ENCODE data around the gene FOXA2. TPM values are rescaled to one million over a fixed set of nuclear protein-coding genes. Genes with fewer than 3 reads are reported as not detected.

Gene FOXA2
- total RNA-seq = under 1 TPM in 1 of 2 donors, not detected in 1; 0.49 TPM

DNA sequence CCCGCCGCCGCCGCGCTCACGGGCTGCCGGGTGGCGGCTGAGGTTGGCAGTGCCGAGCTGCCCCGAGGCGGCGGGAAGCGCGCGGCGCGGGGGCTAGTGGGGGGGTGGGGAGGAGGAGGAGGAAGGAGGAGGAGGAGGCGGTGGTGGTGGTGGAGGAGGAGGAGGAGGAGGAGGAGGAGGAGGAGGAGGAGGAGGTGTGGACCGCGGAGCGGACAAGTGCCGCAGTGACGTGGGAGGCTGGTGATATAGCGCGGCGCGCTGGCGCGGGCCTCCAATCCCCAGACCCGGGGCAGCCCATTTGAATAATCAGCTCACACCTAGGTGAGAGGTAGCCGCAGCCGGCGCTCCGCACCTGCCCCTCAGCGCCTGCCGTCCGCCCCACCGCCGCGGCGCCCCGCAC is at the start of gene FOXA2:
TSS of gene FOXA2 (minus strand) at position 51 of the 400 bp plus-strand sequence. CDS start 294 bp downstream, outside the sequence.
- Histone ChIP-seq H3K4me1 (ENCODE audit: control insufficient read depth in 1 of 2, low read depth in 2 of 2) (peaks cover 10 to 32% of the 10 kb centered on the region in 2 donors), H3K36me3 (no peaks in the 10 kb centered on the region), H3K27ac (no peak within 1 kb of the TSS), H3K4me3 (peak within 1 kb of the TSS; percentile 57), H3K9me3 (no peaks in the 10 kb centered on the region), H3K27me3 (replicated peaks; ENCODE audit: insufficient read depth) (peaks cover 4% of the 10 kb centered on the region)
- TF ChIP-seq, protein P1, sequence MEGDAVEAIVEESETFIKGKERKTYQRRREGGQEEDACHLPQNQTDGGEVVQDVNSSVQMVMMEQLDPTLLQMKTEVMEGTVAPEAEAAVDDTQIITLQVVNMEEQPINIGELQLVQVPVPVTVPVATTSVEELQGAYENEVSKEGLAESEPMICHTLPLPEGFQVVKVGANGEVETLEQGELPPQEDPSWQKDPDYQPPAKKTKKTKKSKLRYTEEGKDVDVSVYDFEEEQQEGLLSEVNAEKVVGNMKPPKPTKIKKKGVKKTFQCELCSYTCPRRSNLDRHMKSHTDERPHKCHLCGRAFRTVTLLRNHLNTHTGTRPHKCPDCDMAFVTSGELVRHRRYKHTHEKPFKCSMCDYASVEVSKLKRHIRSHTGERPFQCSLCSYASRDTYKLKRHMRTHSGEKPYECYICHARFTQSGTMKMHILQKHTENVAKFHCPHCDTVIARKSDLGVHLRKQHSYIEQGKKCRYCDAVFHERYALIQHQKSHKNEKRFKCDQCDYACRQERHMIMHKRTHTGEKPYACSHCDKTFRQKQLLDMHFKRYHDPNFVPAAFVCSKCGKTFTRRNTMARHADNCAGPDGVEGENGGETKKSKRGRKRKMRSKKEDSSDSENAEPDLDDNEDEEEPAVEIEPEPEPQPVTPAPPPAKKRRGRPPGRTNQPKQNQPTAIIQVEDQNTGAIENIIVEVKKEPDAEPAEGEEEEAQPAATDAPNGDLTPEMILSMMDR (IDR thresholded peaks at IDR 0.05) = no peak
- DNase-seq (ENCODE audit: low spot score) (no peak), ATAC-seq (ENCODE audit: insufficient number of reproducible peaks, low FRiP score, low read depth) (no peak)

DNA sequence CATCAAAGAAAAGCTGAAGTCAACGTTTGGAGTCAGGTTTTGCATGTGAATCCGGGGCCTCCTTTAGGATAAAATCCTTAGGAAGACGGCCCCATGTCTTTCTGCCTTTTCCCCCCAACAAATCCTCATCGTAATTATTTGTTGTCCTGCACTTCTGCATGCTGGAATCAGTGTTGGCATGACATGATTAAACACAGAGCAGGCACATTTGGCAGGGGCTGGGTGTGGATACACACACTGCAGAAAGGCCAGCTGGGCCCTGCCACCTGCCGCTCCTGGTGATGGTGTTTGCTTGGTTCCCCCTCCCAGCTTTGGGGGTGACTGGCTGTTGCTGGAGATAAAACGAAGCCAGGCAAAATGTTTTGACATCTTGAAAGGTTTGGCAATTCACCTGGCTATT is 46.3 kb upstream of the FOXA2 start:
- TF ChIP-seq, protein P1 (IDR thresholded peaks at IDR 0.05) = no peak
- Histone ChIP-seq H3K27me3 (replicated peaks; ENCODE audit: insufficient read depth) (no peaks in the 10 kb centered on the region), H3K9me3 (no peaks in the 10 kb centered on the region), H3K27ac (no peak overlapping the region), H3K4me1 (ENCODE audit: control insufficient read depth in 1 of 2, low read depth in 2 of 2) (no peaks in the 10 kb centered on the region), H3K36me3 (no peaks in the 10 kb centered on the region), H3K4me3 (no peak overlapping the region)
- no peak for ATAC-seq (ENCODE audit: insufficient number of reproducible peaks, low FRiP score, low read depth)
- no peak for DNase-seq (ENCODE audit: low spot score)

DNA sequence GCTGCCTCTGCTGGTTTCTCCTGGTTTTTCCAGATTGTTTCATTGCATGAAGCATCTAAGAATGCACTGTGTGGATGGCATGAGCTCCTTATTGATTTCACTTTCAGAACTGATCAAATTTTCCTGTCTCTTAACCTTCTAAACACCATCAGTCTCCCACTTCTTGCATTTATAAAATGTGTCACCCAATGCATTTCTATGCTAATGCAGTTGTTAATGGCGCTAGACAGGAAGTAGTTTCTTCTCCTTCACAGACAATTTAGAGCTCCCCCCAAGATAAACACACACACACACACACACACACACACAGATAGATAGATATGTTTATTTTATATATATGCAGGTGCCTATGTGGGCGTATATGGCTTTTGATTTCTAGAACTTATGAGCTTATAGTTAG is 45.6 kb upstream of the FOXA2 start:
- no peak overlapping the region for H3K27ac ChIP-seq
- no peaks in the 10 kb centered on the region for H3K4me1 ChIP-seq (ENCODE audit: control insufficient read depth in 1 of 2, low read depth in 2 of 2)
- no peak for DNase-seq (ENCODE audit: low spot score)
- ATAC-seq (ENCODE audit: insufficient number of reproducible peaks, low FRiP score, low read depth) = no peak
- H3K27me3 ChIP-seq (replicated peaks; ENCODE audit: insufficient read depth) = no peaks in the 10 kb centered on the region
- H3K36me3 ChIP-seq = no peaks in the 10 kb centered on the region
- no peaks in the 10 kb centered on the region for H3K9me3 ChIP-seq
- H3K4me3 ChIP-seq = no peak overlapping the region
- TF ChIP-seq, protein P1 (IDR thresholded peaks at IDR 0.05) = no peak

GRCh38 chr20:22629447-22629846 is 45.1 kb upstream of the FOXA2 start:
- no peak for DNase-seq (ENCODE audit: low spot score)
- H3K27me3 ChIP-seq (replicated peaks; ENCODE audit: insufficient read depth) = no peaks in the 10 kb centered on the region
- H3K27ac ChIP-seq = no peak overlapping the region
- H3K4me1 ChIP-seq (ENCODE audit: control insufficient read depth in 1 of 2, low read depth in 2 of 2) = no peaks in the 10 kb centered on the region
- no peak overlapping the region for H3K4me3 ChIP-seq
- ATAC-seq (ENCODE audit: insufficient number of reproducible peaks, low FRiP score, low read depth) = no peak
- TF ChIP-seq, protein P1 (IDR thresholded peaks at IDR 0.05) = no peak
- H3K36me3 ChIP-seq = no peaks in the 10 kb centered on the region
- H3K9me3 ChIP-seq = no peaks in the 10 kb centered on the region

GRCh38 chr20:22626496-22626895 is 42.1 kb upstream of the FOXA2 start:
- ATAC-seq (ENCODE audit: insufficient number of reproducible peaks, low FRiP score, low read depth) (no peak), DNase-seq (ENCODE audit: low spot score) (no peak)
- H3K27ac ChIP-seq = no peak overlapping the region
- no peaks in the 10 kb centered on the region for H3K9me3 ChIP-seq
- H3K36me3 ChIP-seq = no peaks in the 10 kb centered on the region
- TF ChIP-seq, protein P1 (IDR thresholded peaks at IDR 0.05) = no peak
- H3K4me3 ChIP-seq = no peak overlapping the region
- no peaks in the 10 kb centered on the region for H3K4me1 ChIP-seq (ENCODE audit: control insufficient read depth in 1 of 2, low read depth in 2 of 2)
- no peaks in the 10 kb centered on the region for H3K27me3 ChIP-seq (replicated peaks; ENCODE audit: insufficient read depth)

Data from thoracic aorta (tissue), 2 donors.